Osteocyte (in vitro differentiated cells): ENCODE data around the gene PHF21A. TPM values are rescaled to one million over a fixed set of nuclear protein-coding genes. Genes with fewer than 3 reads are reported as not detected.

Experiments used
- DNase-seq: peaks from one replicate; pipeline ENCODE4 v3.0.0; 2021; ENCODE audit warnings: mixed read lengths; ENCODE audit not compliant: unreplicated experiment; ENCODE audit errors: extremely low spot score
- H3K27ac Mint-ChIP-seq: one replicate; pipeline ENCODE4 v1.8.0; 2021; ENCODE audit warnings: mild to moderate bottlenecking, mixed read lengths; ENCODE audit not compliant: unreplicated experiment
- H3K27me3 Mint-ChIP-seq: one replicate; pipeline ENCODE4 v1.8.0; 2021; ENCODE audit warnings: mixed read lengths; ENCODE audit not compliant: unreplicated experiment
- H3K36me3 Mint-ChIP-seq: one replicate; pipeline ENCODE4 v1.8.0; 2021; ENCODE audit warnings: mixed read lengths; ENCODE audit not compliant: unreplicated experiment
- H3K4me1 Mint-ChIP-seq: one replicate; pipeline ENCODE4 v1.8.0; 2021; ENCODE audit warnings: mixed read lengths; ENCODE audit not compliant: unreplicated experiment
- H3K4me3 Mint-ChIP-seq: one replicate; pipeline ENCODE4 v1.8.0; 2021; ENCODE audit warnings: mild to moderate bottlenecking, moderate library complexity, mixed read lengths; ENCODE audit not compliant: unreplicated experiment
- H3K9me3 Mint-ChIP-seq: one replicate; pipeline ENCODE4 v1.8.0; 2021; ENCODE audit warnings: mixed read lengths; ENCODE audit not compliant: unreplicated experiment
- CTCF ChIP-seq: fragments of 200-600 bp; sonication (generic); IDR thresholded peaks from 2 replicates; pipeline ENCODE4 v1.5.0; 2021; ENCODE audit warnings: antibody characterized with exemption, mild to moderate bottlenecking, moderate library complexity
- total RNA-seq: library from RNA; stranded (reverse); gene quantifications from 2 replicates; pipeline ENCODE4 v1.2.1, GENCODE V29; 2021

Gene PHF21A
- total RNA-seq, 1 donor from 2014 or later: 40.8 TPM

- TF ChIP-seq CTCF: no peak
- peaks cover 36% of the 10 kb centered on the region for H3K36me3 Mint-ChIP-seq
- no peaks in the 10 kb centered on the region for H3K4me1 Mint-ChIP-seq
- no peak for DNase-seq
- H3K4me3 Mint-ChIP-seq: no peak overlapping the region
- no peak overlapping the region for H3K27ac Mint-ChIP-seq
- no peaks in the 10 kb centered on the region for H3K9me3 Mint-ChIP-seq
- no peaks in the 10 kb centered on the region for H3K27me3 Mint-ChIP-seq
Measured at GRCh38 chr11:45937916-45938315, 183.3 kb downstream of the PHF21A start.

DNA sequence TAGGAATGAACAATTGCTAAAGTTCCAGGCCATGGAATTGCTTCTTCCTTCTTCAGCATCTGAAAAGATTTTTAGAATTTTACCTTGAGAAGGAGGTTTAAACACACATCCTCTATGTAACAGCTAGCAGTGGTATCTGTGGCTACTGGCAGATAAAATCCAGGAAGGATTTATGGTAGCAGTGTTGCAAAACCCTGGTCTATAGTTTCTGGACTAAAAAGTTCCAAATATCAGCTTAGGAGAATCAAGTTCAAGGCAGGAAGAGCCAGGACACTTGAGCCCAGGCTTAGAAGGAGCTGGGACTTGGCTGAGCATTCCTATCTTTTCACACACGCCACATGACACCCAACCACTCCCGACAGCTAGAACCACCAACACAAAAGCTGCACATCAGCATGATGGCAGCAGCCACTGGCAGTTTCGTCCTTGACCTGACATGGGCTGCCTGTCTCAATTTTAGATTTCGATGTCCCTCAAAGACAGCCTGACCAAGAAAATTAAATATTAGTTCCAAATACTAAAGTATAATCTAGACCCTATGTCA is 184.7 kb downstream of the PHF21A start:
- DNase-seq: no peak
- H3K9me3 Mint-ChIP-seq: no peaks in the 10 kb centered on the region
- no peaks in the 10 kb centered on the region for H3K4me1 Mint-ChIP-seq
- H3K27ac Mint-ChIP-seq: no peak overlapping the region
- TF ChIP-seq CTCF: no peak
- H3K27me3 Mint-ChIP-seq: no peaks in the 10 kb centered on the region
- H3K36me3 Mint-ChIP-seq: peaks cover 34% of the 10 kb centered on the region
- H3K4me3 Mint-ChIP-seq: no peak overlapping the region

GRCh38 chr11:45935349-45936064 is 185.7 kb downstream of the PHF21A start:
- no peak for TF ChIP-seq CTCF
- H3K4me1 Mint-ChIP-seq: no peaks in the 10 kb centered on the region
- DNase-seq: no peak
- H3K27ac Mint-ChIP-seq: no peak overlapping the region
- H3K9me3 Mint-ChIP-seq: no peaks in the 10 kb centered on the region
- peaks cover 33% of the 10 kb centered on the region for H3K36me3 Mint-ChIP-seq
- H3K27me3 Mint-ChIP-seq: no peaks in the 10 kb centered on the region
- H3K4me3 Mint-ChIP-seq: no peak overlapping the region

DNA sequence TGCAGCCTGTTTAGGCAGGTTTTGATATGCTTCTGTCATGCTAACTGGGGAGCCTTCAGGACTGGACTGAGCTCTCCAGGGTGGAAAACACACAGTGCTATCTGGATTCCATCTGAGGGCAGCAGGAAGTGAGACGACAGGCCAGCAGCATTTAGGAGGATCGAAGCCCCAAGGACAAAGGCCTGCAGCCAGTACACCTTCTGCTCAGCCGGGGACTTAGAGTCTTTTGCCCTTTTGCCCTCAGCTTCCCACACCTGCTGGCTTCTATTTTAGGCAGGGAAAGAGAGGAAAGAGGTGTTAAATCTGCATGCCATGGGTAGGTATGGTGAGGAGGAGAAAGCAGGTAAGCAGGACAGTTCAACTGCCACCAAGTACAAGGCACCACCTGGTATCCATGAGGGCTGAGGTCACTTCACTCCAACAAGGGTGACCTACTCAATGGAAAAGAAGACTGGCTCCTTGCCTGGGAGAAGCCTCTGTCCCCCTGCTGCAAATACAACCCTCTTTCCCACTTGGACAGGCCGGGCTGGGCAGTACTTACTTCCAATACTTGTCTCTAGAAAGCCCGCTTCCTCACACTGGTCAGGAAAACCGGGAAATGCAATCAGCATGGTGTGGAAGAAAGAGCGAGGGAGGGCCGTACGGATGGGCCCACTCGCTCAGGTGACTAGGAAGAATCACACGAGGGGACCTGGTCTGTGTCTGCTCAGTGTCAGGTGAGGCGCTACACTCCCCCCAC is 186.5 kb downstream of the PHF21A start:
- Mint-ChIP-seq H3K9me3 (no peaks in the 10 kb centered on the region), H3K36me3 (peaks cover 35% of the 10 kb centered on the region), H3K4me1 (peaks cover 6% of the 10 kb centered on the region), H3K27ac (no peak overlapping the region), H3K27me3 (no peaks in the 10 kb centered on the region), H3K4me3 (no peak overlapping the region)
- TF ChIP-seq CTCF: no peak
- DNase-seq: peak; percentile 56
